HCT116 (cell line): ENCODE data around the gene MYBL2. TPM values are rescaled to one million over a fixed set of nuclear protein-coding genes. Genes with fewer than 3 reads are reported as not detected.

Experiments
- ATAC-seq: fragments of 200-7000 bp; cut with Tn5 transposase; 2 replicates; pipeline ENCODE4 v1.9.1; 2020; ENCODE audit warnings: mild to moderate bottlenecking, moderate library complexity
- BruUV-seq: library from RNA; stranded (reverse); fragments of 400-500 nt; replicated peaks from 2 replicates; lab custom pipeline; 2021; lab: Mats Ljungman, UMichigan
- CTCF ChIA-PET: fragments of 300-600 bp; sonication (Branson Sonifier 250); formaldehyde crosslinking; loops from one replicate; lab custom pipeline; 2021; ENCODE audit warnings: antibody characterized with exemption; lab: Charles Lee
- POLR2A ChIA-PET: fragments of 300-600, 350-600 bp; sonication (Branson Sonifier 250); formaldehyde crosslinking; loops from one replicate; lab custom pipeline; 2021; ENCODE audit warnings: antibody characterized with exemption; lab: Charles Lee
- RAD21 ChIA-PET, 2 experiments: fragments of 300-600 bp; sonication (Branson Sonifier 250); formaldehyde crosslinking; loops; one replicate each; lab custom pipeline; 2023; ENCODE audit warnings: low total read pairs in 2 of 2; ENCODE audit not compliant: uncharacterized antibody in 2 of 2, unreplicated experiment in 2 of 2, low non-redundant PET in 1 of 2; lab: Charles Lee
- DNase-seq: peaks from one replicate; pipeline ENCODE4 v3.0.0-alpha.2; 2010; ENCODE audit warnings: low read depth, low spot score
- H2AFZ ChIP-seq: fragments of 200-600 bp; shearing (Covaris generic), sonication (generic); 2 replicates; pipeline ENCODE4 v1.6.1; 2017; ENCODE audit warnings: low read depth, mixed run types, mixed read lengths, antibody characterized with exemption, low read length; ENCODE audit not compliant: poor library complexity, severe bottlenecking
- H3K27ac ChIP-seq: 2 replicates; pipeline ENCODE4 v1.5.1; 2012; ENCODE audit warnings: low read depth, low read length
- H3K27me3 ChIP-seq: fragments of 200-600 bp; sonication (generic); 2 replicates; pipeline ENCODE4 v1.6.1; 2016; ENCODE audit warnings: mixed run types, low read length, mixed read lengths; ENCODE audit not compliant: insufficient read depth
- H3K36me3 ChIP-seq, 2 experiments: fragments of 200-500 bp in 1 of 2; fragments of 200-600 bp in 1 of 2; sonication (Bioruptor generic) in 1 of 2; sonication (generic) in 1 of 2; 2 replicates each; pipeline versions ENCODE4 v1.5.1 to v1.6.1; 2014 to 2016; ENCODE audit warnings: low read length in 2 of 2, inconsistent platforms in 1 of 2, mixed read lengths in 1 of 2, mixed run types in 1 of 2; ENCODE audit not compliant: insufficient read depth in 2 of 2, control insufficient read depth in 1 of 2
- H3K4me1 ChIP-seq, 2 experiments: fragments of 200-600 bp in 1 of 2; sonication (generic) in 1 of 2; 2 replicates each; pipeline versions ENCODE4 v1.5.1 to v1.6.1; 2012 to 2017; ENCODE audit warnings: low read length in 2 of 2, inconsistent platforms in 1 of 2, mild to moderate bottlenecking in 1 of 2, mixed read lengths in 1 of 2, mixed run types in 1 of 2, moderate library complexity in 1 of 2; ENCODE audit not compliant: insufficient read depth in 2 of 2, control insufficient read depth in 1 of 2
- H3K4me2 ChIP-seq: fragments of 200-600 bp; sonication (generic); 2 replicates; pipeline ENCODE4 v1.6.1; 2017; ENCODE audit warnings: mixed run types, low read length, mixed read lengths
- H3K4me3 ChIP-seq, 2 experiments: fragments of 200-600 bp in 1 of 2; sonication (generic) in 1 of 2; replicated peaks in 1 of 2; 2 replicates each; pipeline ENCODE4 v1.5.1; 2011 to 2016; ENCODE audit warnings: low read length in 2 of 2, control low read depth in 1 of 2, low read depth in 1 of 2, mild to moderate bottlenecking in 1 of 2, mixed read lengths in 1 of 2, mixed run types in 1 of 2
- H3K79me2 ChIP-seq: fragments of 200-600 bp; sonication (generic); 2 replicates; pipeline ENCODE4 v1.6.1; 2017; ENCODE audit warnings: mild to moderate bottlenecking, mixed run types, low read length, moderate library complexity, mixed read lengths; ENCODE audit not compliant: insufficient read depth
- H3K9ac ChIP-seq: fragments of 200-600 bp; sonication (generic); 2 replicates; pipeline ENCODE4 v1.6.1; 2016; ENCODE audit warnings: low read length, mixed read lengths
- H3K9me2 ChIP-seq: fragments of 200-600 bp; sonication (generic), shearing (Covaris generic); 2 replicates; pipeline ENCODE4 v1.6.1; 2017; ENCODE audit warnings: mixed run types, mild to moderate bottlenecking, moderate library complexity; ENCODE audit not compliant: insufficient read depth
- H3K9me3 ChIP-seq, 2 experiments: fragments of 200-500 bp in 1 of 2; fragments of 200-600 bp in 1 of 2; sonication (Bioruptor generic) in 1 of 2; sonication (generic) in 1 of 2; 2 replicates each; pipeline ENCODE4 v1.6.1; 2014 to 2017; ENCODE audit warnings: low read length in 2 of 2, mixed read lengths in 2 of 2, inconsistent platforms in 1 of 2, low read depth in 1 of 2, mild to moderate bottlenecking in 1 of 2, mixed run types in 1 of 2, moderate library complexity in 1 of 2; ENCODE audit not compliant: control insufficient read depth in 1 of 2, insufficient read depth in 1 of 2
- H4K20me1 ChIP-seq: fragments of 200-600 bp; sonication (generic), shearing (Covaris generic); 2 replicates; pipeline ENCODE4 v1.6.1; 2017; ENCODE audit warnings: mixed run types, mild to moderate bottlenecking, moderate library complexity; ENCODE audit not compliant: insufficient read depth
- CEBPB ChIP-seq: IDR thresholded peaks from 2 replicates; pipeline ENCODE4 v1.6.1; 2012; ENCODE audit warnings: low read depth
- EGR1 ChIP-seq: IDR thresholded peaks from 2 replicates; pipeline ENCODE4 v1.6.1; 2012; ENCODE audit warnings: low read depth
- EZH2 ChIP-seq: fragments of 200-600 bp; sonication (generic); IDR thresholded peaks from 2 replicates; pipeline ENCODE4 v1.6.1; 2017; ENCODE audit warnings: antibody characterized with exemption, mixed run types
- EZH2phosphoT487 ChIP-seq: fragments of 200-600 bp; IDR thresholded peaks from 2 replicates; pipeline ENCODE4 v1.6.1; 2018; ENCODE audit warnings: antibody characterized with exemption, borderline replicate concordance
- JUND ChIP-seq: IDR thresholded peaks from 2 replicates; pipeline ENCODE4 v1.6.1; 2012
- MAX ChIP-seq: IDR thresholded peaks from 2 replicates; pipeline ENCODE4 v1.6.1; 2012
- POLR2A ChIP-seq: IDR thresholded peaks from 2 replicates; pipeline ENCODE4 v1.7.0; 2011; ENCODE audit warnings: borderline replicate concordance; ENCODE audit not compliant: insufficient read depth, insufficient read length; ENCODE audit errors: extremely low read depth
- POLR2AphosphoS5 ChIP-seq: IDR thresholded peaks from 2 replicates; pipeline ENCODE4 v1.6.1; 2011; ENCODE audit warnings: mild to moderate bottlenecking, low read depth, low read length, moderate library complexity
- RAD21 ChIP-seq: IDR thresholded peaks from 2 replicates; pipeline ENCODE4 v1.6.1; 2012; ENCODE audit warnings: low read depth, mild to moderate bottlenecking
- SRF ChIP-seq: IDR thresholded peaks from 2 replicates; pipeline ENCODE4 v1.6.1; 2012; ENCODE audit warnings: low read depth
- YY1 ChIP-seq: IDR thresholded peaks from 2 replicates; pipeline ENCODE4 v1.6.1; 2011; ENCODE audit warnings: low read length, low read depth, moderate library complexity, mild to moderate bottlenecking; ENCODE audit not compliant: insufficient replicate concordance; ENCODE audit errors: extremely low read depth
- ZNF274 ChIP-seq: fragments of 200-500 bp; sonication (Bioruptor generic); IDR thresholded peaks from 2 replicates; pipeline ENCODE4 v1.6.1; 2014; ENCODE audit warnings: mild to moderate bottlenecking, low read depth, low read length, inconsistent platforms
- intact Hi-C: fragments of 100-400 bp; cut with micrococcal nuclease; formaldehyde crosslinking; loops from 2 replicates; pipeline ENCODE4 v1.10.0; 2022
- total RNA-seq: library from RNA; stranded (reverse); gene quantifications from one replicate; pipeline ENCODE4 v1.2.1, GENCODE V29; 2021; ENCODE audit not compliant: unreplicated experiment
- TF ChIP-seq, protein P1 (sequence below): IDR thresholded peaks from 2 replicates; pipeline ENCODE4 v1.6.1; 2012

Gene MYBL2
- total RNA-seq, 1 experiment from 2014 or later: 92.1 TPM

- TF ChIP-seq POLR2AphosphoS5: no peak
- TF ChIP-seq POLR2A: no peak
These were observed 94.7 kb downstream of the MYBL2 start (continued) for GRCh38 chr20:43761386-43762340.

GRCh38 chr20:43762911-43763310, 96.0 kb downstream of the MYBL2 start:
- CTCF ChIA-PET: no interaction called here
- Histone ChIP-seq H2AFZ (no peak overlapping the region), H3K9ac (no peak overlapping the region), H3K27ac (no peak overlapping the region), H3K4me2 (no peak overlapping the region), H3K4me3 (no peak overlapping the region), H3K4me1 (0 out of 4 replicates have a peak, but pooled peaks cover 0 to 6% of the 10 kb centered on the region in 2 experiments), H3K36me3 (no peaks in the 10 kb centered on the region), H3K79me2 (no peaks in the 10 kb centered on the region), H4K20me1 (no peaks in the 10 kb centered on the region), H3K27me3 (no peaks in the 10 kb centered on the region), H3K9me3 (no peaks in the 10 kb centered on the region), H3K9me2 (no peaks in the 10 kb centered on the region)
- BruUV-seq: no TSS peak
- ATAC-seq (no peak), DNase-seq (no peak)
- RAD21 ChIA-PET: no interaction called here
- POLR2A ChIA-PET: interaction anchor here (0.6 kb wide), 1 partner anchor 94 kb away, joined by 3 read pairs; no protein-coding TSS in a partner anchor
- TF ChIP-seq EZH2 (no peak), CEBPB (no peak), YY1 (no peak), EGR1 (no peak), RAD21 (no peak), EZH2phosphoT487 (no peak), JUND (no peak), POLR2AphosphoS5 (no peak), ZNF274 (no peak), MAX (no peak), SRF (no peak)
- TF ChIP-seq, protein P1, sequence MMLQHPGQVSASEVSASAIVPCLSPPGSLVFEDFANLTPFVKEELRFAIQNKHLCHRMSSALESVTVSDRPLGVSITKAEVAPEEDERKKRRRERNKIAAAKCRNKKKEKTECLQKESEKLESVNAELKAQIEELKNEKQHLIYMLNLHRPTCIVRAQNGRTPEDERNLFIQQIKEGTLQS: no peak
- intact Hi-C loops: no loop called here
